H9 (cell line): ENCODE data around the gene COL23A1. TPM values are rescaled to one million over a fixed set of nuclear protein-coding genes. Genes with fewer than 3 reads are reported as not detected.

Experiments used
- DNase-seq: peaks from one replicate; pipeline ENCODE4 v3.0.0-alpha.2; 2017
- H2AFZ ChIP-seq: one replicate; pipeline ENCODE4 v1.6.1; 2013; ENCODE audit warnings: mild to moderate bottlenecking, low read length, control low read depth, moderate library complexity
- H2AK5ac ChIP-seq: 2 replicates; pipeline ENCODE4 v1.6.1; 2013; ENCODE audit warnings: low read length, control low read depth, mixed read lengths; ENCODE audit not compliant: insufficient read length
- H2BK120ac ChIP-seq: one replicate; pipeline ENCODE4 v1.6.1; 2013; ENCODE audit warnings: low read depth, mild to moderate bottlenecking, low read length, control low read depth, inconsistent platforms; ENCODE audit not compliant: poor library complexity, severe bottlenecking
- H2BK12ac ChIP-seq: 2 replicates; pipeline ENCODE4 v1.6.1; 2013; ENCODE audit warnings: low read length, control low read depth, mixed read lengths, low read depth; ENCODE audit not compliant: insufficient read length
- H2BK15ac ChIP-seq: 2 replicates; pipeline ENCODE4 v1.6.1; 2013; ENCODE audit warnings: low read depth, low read length, control low read depth
- H2BK20ac ChIP-seq: one replicate; pipeline ENCODE4 v1.6.1; 2013; ENCODE audit warnings: low read depth, mild to moderate bottlenecking, low read length, control low read depth, inconsistent platforms; ENCODE audit not compliant: poor library complexity, severe bottlenecking
- H2BK5ac ChIP-seq: 2 replicates; pipeline ENCODE4 v1.6.1; 2013; ENCODE audit warnings: low read length, control low read depth, mixed read lengths; ENCODE audit not compliant: insufficient read length
- H3K14ac ChIP-seq: 2 replicates; pipeline ENCODE4 v1.6.1; 2013; ENCODE audit warnings: low read length, control low read depth; ENCODE audit not compliant: insufficient read depth
- H3K18ac ChIP-seq: 2 replicates; pipeline ENCODE4 v1.6.1; 2013; ENCODE audit warnings: low read depth, mild to moderate bottlenecking, mixed read lengths, low read length, control low read depth; ENCODE audit not compliant: insufficient read length
- H3K23ac ChIP-seq: 2 replicates; pipeline ENCODE4 v1.6.1; 2013; ENCODE audit warnings: low read length, control low read depth, mixed read lengths, low read depth; ENCODE audit not compliant: insufficient read length
- H3K23me2 ChIP-seq: 2 replicates; pipeline ENCODE4 v1.6.1; 2013; ENCODE audit warnings: low read depth, mild to moderate bottlenecking, mixed read lengths, low read length, control low read depth; ENCODE audit not compliant: insufficient read length, poor library complexity, severe bottlenecking
- H3K27ac ChIP-seq: 2 replicates; pipeline ENCODE4 v1.5.1; 2013; ENCODE audit warnings: low read length, control low read depth, mixed read lengths, low read depth; ENCODE audit not compliant: insufficient read length
- H3K27me3 ChIP-seq: 2 replicates; pipeline ENCODE4 v1.6.1; 2013; ENCODE audit warnings: low read length, control low read depth, inconsistent platforms; ENCODE audit not compliant: insufficient read depth
- H3K4ac ChIP-seq: 2 replicates; pipeline ENCODE4 v1.6.1; 2013; ENCODE audit warnings: low read depth, mild to moderate bottlenecking, control low read depth, inconsistent platforms, low read length, moderate library complexity
- H3K4me1 ChIP-seq: 2 replicates; pipeline ENCODE4 v1.6.1; 2013; ENCODE audit warnings: low read length, control low read depth, inconsistent platforms; ENCODE audit not compliant: insufficient read depth
- H3K4me2 ChIP-seq: 2 replicates; pipeline ENCODE4 v1.6.1; 2013; ENCODE audit warnings: low read length, control low read depth, mixed read lengths; ENCODE audit not compliant: insufficient read length, insufficient read depth
- H3K56ac ChIP-seq: 2 replicates; pipeline ENCODE4 v1.6.1; 2013; ENCODE audit warnings: low read depth, mild to moderate bottlenecking, mixed read lengths, low read length, control low read depth; ENCODE audit not compliant: insufficient read length
- H3K79me1 ChIP-seq: 2 replicates; pipeline ENCODE4 v1.6.1; 2013; ENCODE audit warnings: low read depth, mild to moderate bottlenecking, moderate library complexity, low read length, control low read depth, inconsistent platforms; ENCODE audit not compliant: insufficient read depth, poor library complexity, severe bottlenecking
- H3K79me2 ChIP-seq: 2 replicates; pipeline ENCODE4 v1.6.1; 2013; ENCODE audit warnings: low read length, control low read depth, inconsistent platforms; ENCODE audit not compliant: insufficient read depth
- H3K9ac ChIP-seq: 2 replicates; pipeline ENCODE4 v1.6.1; 2013; ENCODE audit warnings: low read length, control low read depth, mixed read lengths; ENCODE audit not compliant: insufficient read length; ENCODE audit errors: extremely low read depth
- H3K9me3 ChIP-seq: one replicate; pipeline ENCODE4 v1.6.1; 2013; ENCODE audit warnings: low read depth, low read length, inconsistent platforms; ENCODE audit not compliant: control insufficient read depth
- H3T11ph ChIP-seq: one replicate; pipeline ENCODE4 v1.6.1; 2013; ENCODE audit warnings: mild to moderate bottlenecking, low read length, control low read depth, inconsistent platforms
- H4K20me1 ChIP-seq: one replicate; pipeline ENCODE4 v1.6.1; 2013; ENCODE audit not compliant: control insufficient read depth, insufficient read length, insufficient read depth
- H4K5ac ChIP-seq: 2 replicates; pipeline ENCODE4 v1.6.1; 2013; ENCODE audit warnings: low read depth, mild to moderate bottlenecking, mixed read lengths, low read length, control low read depth; ENCODE audit not compliant: insufficient read length
- H4K8ac ChIP-seq: replicated peaks from 2 replicates; pipeline ENCODE4 v1.6.1; 2013; ENCODE audit warnings: low read length, control low read depth, mixed read lengths, low read depth; ENCODE audit not compliant: insufficient read length
- H4K91ac ChIP-seq: 2 replicates; pipeline ENCODE4 v1.6.1; 2013; ENCODE audit warnings: low read depth, mild to moderate bottlenecking, moderate library complexity, mixed read lengths, low read length, control low read depth; ENCODE audit not compliant: insufficient read length
- H3K27ac Mint-ChIP-seq, 3 experiments: 2 replicates in 2 of 3; 3 replicates in 1 of 3; pipeline ENCODE4 v1.8.0; 2020 to 2021; ENCODE audit warnings: mixed read lengths in 3 of 3, mild to moderate bottlenecking in 1 of 3, moderate library complexity in 1 of 3
- H3K27me3 Mint-ChIP-seq: 2 replicates; pipeline ENCODE4 v1.8.0; 2021; ENCODE audit warnings: low read depth, mild to moderate bottlenecking, moderate library complexity, mixed read lengths
- H3K36me3 Mint-ChIP-seq, 3 experiments: 2 replicates in 2 of 3; 3 replicates in 1 of 3; pipeline ENCODE4 v1.8.0; 2020 to 2021; ENCODE audit warnings: low read depth in 3 of 3, mixed read lengths in 3 of 3; ENCODE audit not compliant: insufficient read depth in 1 of 3
- H3K4me1 Mint-ChIP-seq, 2 experiments: 2 replicates each; pipeline ENCODE4 v1.8.0; 2020; ENCODE audit warnings: mixed read lengths in 2 of 2
- H3K4me3 Mint-ChIP-seq, 2 experiments: 2 replicates in 1 of 2; 3 replicates in 1 of 2; pipeline ENCODE4 v1.8.0; 2020 to 2021; ENCODE audit warnings: mild to moderate bottlenecking in 2 of 2, mixed read lengths in 2 of 2, moderate library complexity in 1 of 2
- H3K9me3 Mint-ChIP-seq, 2 experiments: 2 replicates in 1 of 2; 3 replicates in 1 of 2; pipeline ENCODE4 v1.8.0; 2020; ENCODE audit warnings: mild to moderate bottlenecking in 2 of 2, mixed read lengths in 2 of 2, moderate library complexity in 1 of 2
- CTCF ChIP-seq: fragments of 200-600 bp; sonication (generic); conservative IDR thresholded peaks from 3 replicates; pipeline ENCODE4 v1.8.0; 2021; ENCODE audit warnings: antibody characterized with exemption, mild to moderate bottlenecking
- WGBS: extraction: QIAGEN DNeasy Blood & Tissue Kit; methylation state at CpG from one replicate; pipeline ENCODE4 v1.1.7; 2013; ENCODE audit warnings: missing lambda C conversion rate, low lambda C conversion rate, mixed read lengths; ENCODE audit not compliant: insufficient read length; ENCODE audit errors: extremely low coverage; 5-methylcytosine and 5-hydroxymethylcytosine counted together
- total RNA-seq: library from RNA; stranded (reverse); gene quantifications from 2 replicates; pipeline ENCODE4 v1.2.1, GENCODE V29; 2021

COL23A1 gene
- total RNA-seq, 1 experiment from 2014 or later = 2.6 TPM

DNA sequence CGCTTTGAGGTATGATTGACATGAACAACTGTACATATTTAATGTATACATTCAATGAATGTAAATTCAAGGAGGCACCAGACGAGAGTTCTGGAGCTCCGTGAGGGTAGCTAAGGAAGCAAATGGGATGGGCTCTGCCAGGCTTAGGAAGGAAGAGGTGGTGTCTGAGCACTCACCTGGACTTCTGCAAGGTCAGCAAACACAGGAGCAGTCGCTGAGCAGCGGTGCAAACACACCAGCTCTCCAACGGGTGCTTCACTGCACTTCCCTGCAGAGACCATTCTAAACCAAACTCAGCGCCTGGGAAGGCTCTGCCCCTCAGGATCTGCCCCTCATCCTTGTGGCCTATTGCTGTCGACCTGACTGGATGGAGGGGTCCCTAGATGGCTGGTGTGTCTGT is 101.5 kb downstream of the COL23A1 start:
- Histone ChIP-seq H3K23ac (no peak overlapping the region), H3K79me1 (no peaks in the 10 kb centered on the region), H4K8ac (no peak overlapping the region), H2BK15ac (no peak overlapping the region), H3K79me2 (no peaks in the 10 kb centered on the region), H2BK12ac (no peak overlapping the region), H3K27ac (no peak overlapping the region), H4K5ac (no peak overlapping the region), H3K23me2 (no peaks in the 10 kb centered on the region), H4K91ac (no peak overlapping the region), H2BK120ac (no peak overlapping the region), H3K18ac (no peak overlapping the region), H2BK5ac (no peak overlapping the region), H3K56ac (no peak overlapping the region), H2AK5ac (no peak overlapping the region), H3T11ph (no peak overlapping the region), H3K9ac (no peak overlapping the region), H3K4me1 (peaks cover 10% of the 10 kb centered on the region), H2AFZ (no peak overlapping the region), H4K20me1 (no peaks in the 10 kb centered on the region), H3K9me3 (no peaks in the 10 kb centered on the region), H3K14ac (no peak overlapping the region; the same call in 1 of the 2 replicates), H3K4me2 (no peak overlapping the region), H2BK20ac (no peak overlapping the region), H3K4ac (no peak overlapping the region), H3K27me3 (no peaks in the 10 kb centered on the region)
- Mint-ChIP-seq H3K9me3 (peaks cover 12 to 14% of the 10 kb centered on the region in 2 experiments), H3K36me3 (peaks cover 4 to 13% (median 13%) of the 10 kb centered on the region in 3 experiments), H3K27me3 (peaks cover 5% of the 10 kb centered on the region), H3K4me3 (0 out of 5 replicates have a peak overlapping the region, but pooled peaks of 1 of the 2 experiments have one; percentile 1), H3K27ac (peak overlapping the region in 1 of 3 experiments; percentile 38; a peak in 2 of 7 replicates), H3K4me1 (peaks cover 25 to 32% of the 10 kb centered on the region in 2 experiments)
- no CpG with 5 or more reads among the region's 8 CpGs for WGBS
- DNase-seq = no peak
- TF ChIP-seq CTCF = no peak
